Hepatic stellate cell (primary cell): ENCODE data around the gene SH3PXD2A.

Experiments
- DNase-seq: peaks from one replicate; pipeline ENCODE4 v3.0.0; 2011; ENCODE audit warnings: low spot score

SH3PXD2A gene

DNA sequence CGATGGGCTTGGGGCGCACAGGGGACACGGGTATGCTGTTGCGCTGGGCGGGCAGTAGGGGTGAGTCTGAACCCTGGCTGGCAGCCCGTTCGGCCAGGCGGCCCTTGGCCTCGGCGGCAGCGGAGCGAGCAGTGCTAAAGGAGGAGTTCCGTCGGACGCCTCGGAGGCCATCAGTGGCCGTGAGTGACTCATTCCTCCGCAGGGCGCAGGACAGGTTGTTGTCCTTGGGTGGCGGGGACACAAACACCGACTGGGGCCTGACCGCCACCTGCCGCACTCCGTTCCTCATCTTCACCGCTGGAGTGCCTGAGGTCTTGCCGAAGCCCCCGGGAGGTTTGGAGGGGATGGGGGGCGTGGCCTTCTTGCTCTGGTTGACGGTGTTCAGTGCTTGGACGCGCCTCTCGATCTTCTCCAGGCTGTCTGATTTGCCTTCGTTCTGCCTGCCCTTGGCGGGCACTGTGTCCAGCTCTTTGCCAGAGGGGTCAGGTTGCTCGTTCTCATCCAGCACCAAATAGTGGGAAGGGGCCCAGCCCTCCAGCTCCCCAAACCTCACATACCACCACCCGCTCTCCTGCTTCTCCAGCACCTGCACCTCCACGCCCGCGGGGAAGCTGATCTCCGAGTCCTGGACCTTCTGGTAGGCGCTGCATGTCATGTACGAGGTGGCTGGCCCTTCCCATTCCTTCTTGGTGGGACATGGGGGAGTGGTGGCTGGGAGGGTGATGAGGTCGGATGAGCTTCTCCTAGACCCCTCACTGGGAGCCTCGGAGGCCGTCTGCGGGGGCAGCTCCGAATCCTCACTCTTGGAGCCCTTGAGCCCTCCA is 253.1 kb downstream of the SH3PXD2A start:
- no peak for DNase-seq

DNA sequence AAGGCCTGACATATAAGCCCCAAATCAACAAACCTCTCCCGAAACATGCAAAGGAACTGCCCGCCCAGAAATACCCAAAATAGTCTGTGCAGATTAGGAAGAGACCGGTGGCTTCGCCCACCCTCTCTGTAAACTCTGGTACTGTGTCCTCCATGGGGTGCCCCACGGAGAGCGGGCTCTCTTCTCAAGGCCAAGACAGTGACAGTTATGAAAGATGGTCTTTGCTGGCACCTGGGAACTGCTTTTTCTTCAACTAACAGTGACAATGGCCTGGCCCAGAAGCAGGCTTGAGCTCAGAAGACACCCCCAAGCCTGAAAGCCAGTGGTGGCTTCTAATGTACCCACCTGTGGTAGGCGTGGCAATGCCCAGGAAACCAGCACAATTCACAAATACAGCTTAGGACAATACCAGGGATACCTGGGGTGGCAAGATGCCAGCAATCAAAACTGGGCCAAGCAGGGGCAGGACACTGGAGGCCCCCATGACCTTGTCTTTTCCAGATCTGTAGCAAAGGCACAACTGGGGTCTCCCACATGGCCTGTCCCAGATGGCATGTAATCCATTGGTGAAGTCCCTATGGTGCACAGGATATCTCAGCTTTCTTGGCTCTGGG is 254.3 kb downstream of the SH3PXD2A start:
- DNase-seq = no peak

DNA sequence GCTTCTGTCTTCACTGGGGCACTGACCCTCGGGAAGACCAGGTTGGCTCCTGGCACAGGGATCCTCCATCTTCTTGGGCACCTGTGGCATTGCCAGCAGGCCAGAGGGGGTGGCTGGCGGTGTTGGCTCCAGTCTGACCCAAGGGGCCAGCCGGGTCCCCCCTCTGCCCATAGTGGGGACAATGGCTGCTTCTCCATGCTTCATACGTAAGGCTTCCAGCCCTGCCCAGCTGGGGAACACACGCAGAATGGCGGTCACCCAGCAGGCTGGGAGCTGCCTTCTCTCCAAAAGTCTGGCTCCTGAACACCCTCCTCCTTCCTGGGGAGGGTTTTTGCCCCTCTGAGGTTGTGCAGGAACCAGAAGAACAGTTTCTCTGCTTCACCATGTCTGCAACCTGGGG is 255.1 kb downstream of the SH3PXD2A start:
- DNase-seq = no peak

DNA sequence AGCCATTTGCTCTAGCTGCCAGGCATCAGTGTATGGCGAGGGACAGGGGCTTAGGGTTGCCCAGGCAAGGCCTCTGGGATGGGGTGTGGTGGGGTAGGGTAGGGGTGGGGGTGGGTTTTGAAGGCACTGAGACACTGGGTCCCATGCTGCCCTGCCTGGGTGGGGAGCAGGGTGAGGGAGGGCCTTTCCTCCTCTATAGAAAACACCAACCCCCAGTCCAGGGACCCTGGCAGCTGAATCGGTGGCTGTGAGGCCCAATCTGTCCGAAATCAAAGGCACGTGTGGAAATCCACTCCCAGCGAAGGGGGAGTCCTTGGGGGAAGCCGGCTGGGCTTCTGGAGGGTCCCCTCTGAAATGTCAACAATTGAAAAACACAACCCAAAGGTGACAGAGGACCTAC is 255.5 kb downstream of the SH3PXD2A start:
- DNase-seq = no peak

DNA sequence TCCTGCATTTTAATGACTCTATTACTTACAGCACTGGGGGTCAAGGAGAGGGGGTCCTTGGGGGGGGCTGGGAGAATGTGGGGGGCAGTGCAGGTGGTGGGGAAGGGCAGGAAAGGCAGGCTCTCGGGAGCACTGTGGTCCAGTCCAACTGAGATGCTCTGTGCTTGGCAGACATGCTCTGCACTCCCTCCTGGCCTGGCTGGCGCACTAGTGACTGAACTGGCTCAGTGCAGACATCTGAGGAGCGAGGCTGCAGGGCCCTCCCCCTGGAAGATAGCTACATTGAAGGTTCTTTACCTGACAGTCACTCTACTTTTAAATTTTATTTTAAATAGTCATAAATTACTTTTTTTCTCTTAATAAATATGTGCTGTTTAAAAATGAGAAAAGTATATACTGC is 256.2 kb downstream of the SH3PXD2A start:
- no peak for DNase-seq

DNA sequence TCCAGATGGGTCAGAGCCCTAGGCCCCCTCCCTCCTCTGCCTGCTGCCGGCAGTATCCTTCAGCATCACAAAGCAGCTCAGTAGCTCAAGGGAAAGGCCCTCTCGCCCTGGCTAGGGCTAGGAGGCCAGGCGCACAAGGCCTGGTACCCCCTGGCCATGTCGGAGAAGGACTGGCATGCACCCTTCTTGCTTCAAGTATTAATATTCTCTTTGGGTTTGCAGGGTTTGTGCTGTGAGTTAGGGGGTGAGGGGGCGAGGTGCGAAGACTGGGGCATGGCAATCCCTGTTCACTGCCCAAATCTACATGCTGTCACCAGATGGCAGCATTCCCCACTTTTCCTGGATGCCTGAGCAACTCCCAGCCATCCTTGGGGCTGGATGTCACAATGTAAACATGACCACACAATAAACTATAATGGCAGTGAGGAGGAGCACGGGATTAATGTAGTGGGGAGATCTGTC is 256.7 kb downstream of the SH3PXD2A start:
- DNase-seq = peak; percentile 96

DNA sequence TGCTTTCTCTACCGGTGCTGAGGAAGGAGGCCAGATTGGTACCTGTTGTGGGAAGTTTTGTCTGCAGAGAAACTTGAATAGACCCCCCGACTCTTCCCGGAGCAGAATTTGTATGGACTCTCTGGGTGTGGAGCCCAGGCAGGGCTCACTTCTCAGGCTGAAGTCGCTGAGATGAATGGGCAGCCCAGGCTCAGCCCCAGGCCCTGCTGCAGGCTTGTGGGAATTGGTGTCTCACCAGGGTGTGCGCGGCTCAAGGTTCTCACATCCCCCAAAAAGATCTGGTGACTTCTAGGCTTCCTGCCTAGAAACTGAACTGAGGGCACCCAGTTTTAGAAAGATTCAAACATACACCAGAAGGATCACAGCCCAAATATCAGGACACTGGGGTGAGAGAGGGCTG is 258.4 kb downstream of the SH3PXD2A start:
- DNase-seq = no peak

DNA sequence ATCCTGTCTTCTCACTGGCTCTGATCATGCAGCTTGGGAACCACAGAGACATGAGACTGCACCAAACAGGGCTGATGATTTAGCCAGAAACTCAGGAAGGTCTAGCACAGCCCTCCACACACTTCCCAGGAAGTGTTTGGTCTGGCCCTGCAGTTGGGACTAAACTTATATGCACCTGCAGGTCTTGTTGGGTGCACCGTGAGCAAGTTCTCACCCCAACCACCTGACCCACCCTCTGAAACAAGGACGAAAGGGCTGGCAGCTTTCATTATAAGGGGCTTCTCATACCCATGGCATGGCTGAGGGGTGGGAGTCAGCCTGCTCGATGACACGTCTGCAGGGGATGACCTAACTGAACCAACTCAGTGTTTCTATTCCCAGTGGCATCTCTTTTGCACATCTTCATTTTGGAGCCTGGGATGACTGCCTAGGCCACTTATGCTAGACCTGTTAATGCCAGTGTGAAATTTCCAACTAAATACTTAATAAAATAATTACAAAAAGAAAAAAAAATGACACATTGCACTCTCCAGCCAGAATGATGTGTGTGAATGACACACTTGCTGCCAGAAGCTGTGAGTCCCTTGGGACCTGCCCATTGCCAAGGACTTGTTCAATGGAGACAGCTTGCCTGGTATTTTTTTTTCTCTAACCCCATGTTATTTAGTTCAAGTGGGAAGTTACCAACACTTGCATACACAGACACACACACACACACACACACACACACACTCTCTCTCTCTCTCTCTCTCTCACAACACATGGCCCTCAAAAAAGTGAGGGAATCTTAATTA is 259.2 kb downstream of the SH3PXD2A start:
- DNase-seq = no peak

DNA sequence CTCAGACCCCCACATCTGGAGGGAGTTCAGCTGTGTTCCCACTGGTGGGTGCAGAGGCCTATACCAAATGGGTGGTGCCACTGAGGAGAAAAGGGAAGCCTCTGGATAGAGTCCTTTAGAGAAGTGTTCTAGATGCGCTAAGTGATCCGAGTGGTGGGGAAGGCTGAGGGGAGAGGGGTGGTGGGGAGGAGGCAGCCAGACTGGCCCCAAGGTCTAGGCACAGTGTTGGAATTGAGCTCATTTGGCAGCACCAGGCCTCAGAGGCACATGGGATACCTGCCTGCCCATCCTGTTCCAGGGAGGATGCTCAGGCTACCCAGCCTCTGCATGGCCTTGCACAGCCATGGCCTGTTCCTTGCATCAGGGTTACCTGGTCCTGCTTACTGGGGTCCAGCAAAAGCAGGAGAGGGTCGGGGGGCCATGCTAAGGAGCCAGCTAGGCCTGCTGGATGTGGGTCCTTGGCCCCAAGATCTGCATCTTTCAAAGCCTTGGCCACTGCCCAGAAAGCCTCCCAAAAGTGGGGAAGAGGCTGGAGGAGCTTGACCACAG is 262.3 kb downstream of the SH3PXD2A start:
- DNase-seq = no peak

DNA sequence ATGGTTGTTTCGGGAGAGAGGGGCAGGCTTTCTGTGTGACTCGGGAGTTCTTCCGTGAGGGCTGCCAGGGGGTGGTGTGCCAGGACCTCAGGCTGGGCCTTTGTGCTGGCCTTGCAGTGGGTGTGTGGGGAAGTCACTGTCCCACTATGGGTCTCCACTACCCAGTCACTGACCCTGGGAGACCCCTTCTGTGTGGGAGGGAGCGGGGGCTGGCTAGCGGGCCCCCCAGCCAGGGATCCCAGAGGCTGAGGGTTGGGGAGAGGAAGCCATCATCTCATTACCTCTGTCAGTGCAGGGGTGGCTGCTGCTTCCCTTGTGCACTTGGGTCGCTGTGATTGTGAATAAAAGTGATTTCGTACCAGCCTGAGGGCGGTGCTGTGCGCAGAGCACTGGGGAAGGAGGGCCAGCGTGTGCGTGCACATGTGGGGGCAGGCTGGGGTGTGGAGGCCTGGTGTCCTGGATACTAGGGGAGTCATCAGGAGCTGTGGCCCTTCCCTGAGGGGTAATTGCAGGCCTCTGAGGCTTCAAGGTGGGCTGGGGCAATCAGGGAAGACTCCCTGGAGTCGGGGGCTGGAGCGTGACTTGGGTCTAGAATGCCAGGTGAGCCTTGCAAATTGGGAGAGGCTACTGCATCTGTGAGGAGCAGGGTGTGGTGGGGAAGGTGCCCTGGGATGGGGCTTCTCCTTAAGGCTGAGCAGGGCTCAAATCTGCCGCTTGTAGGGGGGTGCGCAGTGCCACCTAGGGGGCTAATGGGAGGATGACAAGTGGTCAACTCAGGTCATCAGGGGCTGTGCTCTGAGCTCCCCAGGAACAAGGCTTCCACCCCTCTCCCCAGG is 263.0 kb downstream of the SH3PXD2A start:
- DNase-seq = peak; percentile 85

DNA sequence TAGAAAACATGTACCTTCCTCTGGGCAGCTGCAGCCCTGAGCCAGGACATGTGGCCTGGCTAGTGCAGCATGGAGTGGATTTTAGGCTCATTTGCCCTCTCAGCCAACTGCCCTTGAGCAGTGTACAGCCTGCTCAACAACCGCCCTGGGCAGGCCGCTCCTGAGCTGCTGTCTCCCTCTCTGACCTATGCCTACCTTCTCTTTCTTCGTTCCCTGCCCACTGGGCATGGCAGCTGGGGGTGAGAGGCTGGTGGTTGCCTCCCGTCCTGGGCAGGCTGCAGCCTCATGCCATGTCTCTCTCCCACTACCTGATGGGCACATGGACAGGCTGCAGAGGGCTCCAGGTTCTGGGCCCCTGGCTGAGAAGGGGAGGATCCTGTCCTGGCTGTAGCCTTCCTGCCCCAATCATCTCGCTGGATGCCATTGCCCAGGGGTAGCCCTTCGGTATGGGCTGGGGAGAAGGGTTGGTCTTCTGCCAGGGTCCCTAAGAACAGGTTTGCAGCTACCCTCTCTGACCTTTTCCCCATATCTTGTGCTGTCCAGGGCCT is 264.6 kb downstream of the SH3PXD2A start:
- DNase-seq = no peak

DNA sequence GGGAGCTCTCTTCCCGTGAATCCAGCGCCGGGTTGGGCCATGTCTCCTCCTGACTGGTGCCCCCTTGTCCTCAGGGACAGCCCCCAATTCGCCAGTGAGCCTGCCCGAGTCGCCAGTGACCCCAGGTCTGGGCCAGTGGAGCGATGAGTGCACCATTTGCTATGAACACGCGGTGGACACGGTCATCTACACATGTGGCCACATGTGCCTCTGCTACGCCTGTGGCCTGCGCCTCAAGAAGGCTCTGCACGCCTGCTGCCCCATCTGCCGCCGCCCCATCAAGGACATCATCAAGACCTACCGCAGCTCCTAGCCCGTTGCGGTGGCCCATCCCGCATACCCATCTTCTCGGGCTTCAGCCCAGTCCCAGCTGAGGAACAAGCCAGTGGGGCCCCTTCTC is 265.3 kb downstream of the SH3PXD2A start:
- DNase-seq = no peak

DNA sequence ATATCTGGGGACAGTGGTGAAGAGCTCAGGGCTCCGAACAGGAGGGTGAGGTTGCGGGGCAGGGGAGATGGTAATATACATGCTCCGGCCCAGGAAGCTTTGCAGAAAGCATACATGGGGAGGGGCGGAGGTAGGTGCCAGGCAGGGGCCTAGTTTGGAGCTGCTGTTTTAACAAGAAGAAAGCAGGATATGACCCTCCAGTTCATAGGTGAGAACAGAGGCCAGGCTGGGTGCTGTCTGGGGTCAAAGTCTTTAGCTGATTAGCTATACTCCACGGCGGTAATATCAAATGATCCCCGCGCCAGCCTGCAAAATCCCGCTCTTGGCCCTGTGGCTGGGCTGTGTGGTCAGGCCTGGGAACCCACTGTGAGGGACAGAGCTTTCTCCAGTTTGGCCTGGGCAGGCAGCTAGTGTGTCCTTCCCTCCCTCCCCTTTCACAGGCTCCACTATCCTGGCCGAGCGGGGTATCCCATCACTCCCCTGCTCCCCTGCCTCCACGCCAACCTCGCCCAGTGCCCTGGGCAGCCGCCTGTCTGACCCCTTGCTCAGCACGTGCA is 266.2 kb downstream of the SH3PXD2A start:
- no peak for DNase-seq

DNA sequence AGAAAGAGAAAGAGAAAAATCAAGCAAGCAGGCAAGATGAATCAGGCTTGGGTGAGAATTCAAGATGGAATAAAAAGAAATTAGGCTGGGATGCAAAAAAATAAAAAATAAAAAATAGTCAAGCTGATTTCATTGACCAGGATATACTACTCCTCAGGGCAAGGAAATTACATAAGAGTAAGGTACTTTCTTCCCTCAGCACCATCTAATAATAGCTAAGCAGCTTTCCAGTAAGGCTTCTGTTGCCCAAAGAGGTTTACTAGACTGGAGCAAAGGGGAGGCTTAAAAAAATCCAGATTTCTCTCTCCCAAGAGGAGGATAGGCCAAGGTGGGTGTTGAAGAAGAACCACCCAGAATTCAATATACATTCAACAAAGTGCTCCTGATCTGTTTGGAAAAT is 268.3 kb downstream of the SH3PXD2A start:
- no peak for DNase-seq

DNA sequence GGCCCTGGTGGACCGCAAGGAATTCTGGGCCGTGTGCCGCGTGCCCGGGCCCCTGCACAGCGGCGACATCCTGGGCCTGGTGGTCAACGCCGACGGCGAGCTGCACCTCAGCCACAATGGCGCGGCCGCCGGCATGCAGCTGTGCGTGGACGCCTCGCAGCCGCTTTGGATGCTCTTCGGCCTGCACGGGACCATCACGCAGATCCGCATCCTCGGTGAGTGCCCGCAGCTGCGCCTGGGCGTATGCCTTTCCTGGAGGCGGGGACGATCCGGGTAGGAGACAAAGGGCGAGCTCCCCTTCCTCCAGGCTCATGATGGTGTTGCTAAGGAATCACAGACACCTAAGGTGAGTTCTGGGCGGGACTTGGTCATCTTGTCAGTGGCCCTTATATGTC is 270.4 kb downstream of the SH3PXD2A start:
- no peak for DNase-seq

DNA sequence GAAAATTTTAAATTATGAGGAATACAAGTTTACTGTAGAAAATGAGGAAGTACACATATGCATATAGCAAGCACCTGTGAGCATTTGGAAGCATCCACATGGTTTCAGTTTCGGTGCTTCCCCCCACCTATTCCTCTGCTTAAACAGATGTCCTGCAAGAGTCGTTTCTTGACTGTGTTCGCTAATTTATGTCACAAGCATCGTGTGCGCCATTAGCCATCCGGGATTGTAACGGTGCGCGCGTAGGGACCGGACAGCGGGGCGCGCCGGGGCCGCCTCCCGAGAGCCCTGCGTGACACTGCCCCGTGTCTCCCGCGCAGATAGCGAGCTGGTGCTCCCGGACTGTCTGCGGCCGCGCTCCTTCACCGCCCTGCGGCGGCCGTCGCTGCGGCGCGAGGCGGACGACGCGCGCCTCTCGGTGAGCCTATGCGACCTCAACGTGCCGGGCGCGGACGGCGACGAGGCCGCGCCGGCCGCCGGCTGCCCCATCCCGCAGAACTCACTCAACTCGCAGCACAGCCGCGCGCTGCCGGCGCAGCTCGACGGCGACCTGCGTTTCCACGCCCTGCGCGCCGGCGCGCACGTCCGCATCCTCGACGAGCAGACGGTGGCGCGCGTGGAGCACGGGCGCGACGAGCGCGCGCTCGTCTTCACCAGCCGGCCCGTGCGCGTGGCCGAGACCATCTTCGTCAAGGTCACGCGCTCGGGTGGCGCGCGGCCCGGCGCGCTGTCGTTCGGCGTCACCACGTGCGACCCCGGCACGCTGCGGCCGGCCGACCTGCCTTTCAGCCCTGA is 271.0 kb downstream of the SH3PXD2A start:
- DNase-seq = no peak

DNA sequence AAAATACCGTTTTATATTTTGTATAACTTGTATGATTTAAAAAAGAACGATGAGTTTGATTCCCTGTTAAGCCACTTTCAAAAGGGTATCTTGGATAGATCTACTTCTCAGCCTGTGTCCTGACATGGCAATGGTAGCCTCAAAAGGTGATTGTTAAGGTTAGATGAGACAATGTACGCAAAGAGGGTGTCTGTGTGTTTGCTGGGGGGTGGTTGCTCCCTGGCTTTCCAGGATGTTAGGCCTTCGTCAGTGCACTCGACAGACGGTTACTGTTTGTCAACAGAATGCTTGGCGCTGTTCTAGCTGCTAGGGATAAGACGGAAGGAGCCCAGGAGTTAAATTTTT is 271.5 kb downstream of the SH3PXD2A start:
- no peak for DNase-seq

DNA sequence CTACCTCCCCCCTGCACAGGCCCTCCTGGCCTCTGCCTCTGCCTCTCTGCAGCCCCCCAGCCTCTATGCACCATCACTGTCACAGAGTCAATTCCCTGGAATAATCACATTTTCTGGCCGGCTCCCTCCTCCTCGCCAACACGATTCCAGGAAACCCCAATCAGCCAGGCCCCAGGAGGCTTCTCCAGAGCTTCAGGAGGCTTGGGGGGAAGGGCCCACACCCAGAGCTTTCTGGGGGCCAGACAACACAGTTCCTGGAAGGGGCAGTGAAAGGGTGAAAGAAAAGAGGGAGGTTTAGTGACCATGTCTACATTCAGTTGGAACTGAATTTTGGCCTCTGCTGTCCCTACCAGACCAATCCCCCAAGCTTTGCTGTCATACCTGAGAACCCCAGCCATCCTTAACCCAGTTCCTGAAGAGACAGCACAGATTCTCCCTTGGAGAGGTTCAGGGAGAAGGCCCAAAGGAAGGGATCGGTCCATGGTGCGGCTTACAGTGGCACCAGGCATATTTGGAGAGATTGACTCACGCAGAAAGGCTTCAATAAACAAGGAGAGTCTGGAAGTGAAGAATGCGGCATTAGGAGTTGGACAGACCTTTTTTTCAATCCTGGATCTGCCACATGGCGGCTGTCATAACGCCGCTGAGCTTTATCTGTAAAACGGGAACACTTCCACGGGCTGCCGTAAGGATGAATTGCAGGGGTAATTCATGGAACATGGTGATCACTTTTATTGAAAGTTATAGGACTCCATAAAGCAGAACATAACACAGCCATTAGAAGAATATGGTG is 272.8 kb downstream of the SH3PXD2A start:
- no peak for DNase-seq

DNA sequence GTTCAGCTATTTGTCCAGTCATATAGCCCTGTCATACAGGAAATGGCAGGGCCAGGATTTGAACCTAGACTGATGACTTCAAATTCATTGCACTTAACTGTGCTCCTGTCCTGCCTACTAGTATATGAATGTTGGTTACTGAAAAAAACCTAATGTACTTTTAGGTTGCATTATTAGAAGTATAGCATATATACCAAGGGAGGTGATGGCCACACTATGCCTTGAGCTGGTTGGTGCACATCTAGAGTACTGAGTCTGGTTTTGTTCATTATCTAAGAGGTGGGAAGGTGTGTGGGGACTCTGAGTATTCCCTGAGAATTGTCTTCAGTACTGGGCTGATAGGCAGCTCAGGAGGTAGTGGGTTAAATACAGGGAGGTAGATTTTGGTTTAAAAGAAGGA is 273.9 kb downstream of the SH3PXD2A start:
- no peak for DNase-seq

DNA sequence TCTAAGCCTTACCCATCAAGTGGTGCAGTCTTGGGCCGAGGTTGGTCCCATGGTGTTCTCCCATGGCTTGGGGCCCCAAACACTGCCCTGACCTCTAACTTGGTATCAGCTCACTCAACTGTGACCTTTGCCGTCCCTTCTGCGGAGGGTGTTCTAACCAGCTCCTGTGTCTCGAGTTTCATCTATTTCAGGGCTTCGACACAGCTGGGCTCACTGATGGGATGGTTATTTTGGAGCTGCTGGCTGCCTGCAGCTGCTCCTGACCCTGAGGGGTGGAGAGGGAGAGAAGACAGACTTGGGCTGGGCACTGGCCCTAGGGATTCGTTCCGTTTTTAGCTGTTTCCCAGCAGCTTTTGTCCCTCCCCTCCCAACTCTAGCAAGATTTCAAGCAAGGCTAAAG is 274.9 kb downstream of the SH3PXD2A start:
- no peak for DNase-seq
